HL-60 (cell line): ENCODE data around the gene KPNA1.
"Not testable (repeated sequence)": the region's sequence is repeated elsewhere in the genome, so short reads cannot be mapped to it uniquely, and the experiment has no call there.

ENCODE experiments used
- CTCF ChIP-seq: IDR thresholded peaks from one replicate; pipeline ENCODE4 v1.5.1; 2011; ENCODE audit warnings: low read length, control low read depth, inconsistent platforms; ENCODE audit not compliant: insufficient read depth
- GABPA ChIP-seq: IDR thresholded peaks from 2 replicates; pipeline ENCODE4 v1.6.1; 2012; ENCODE audit warnings: low read depth
- POLR2AphosphoS5 ChIP-seq: IDR thresholded peaks from 2 replicates; pipeline ENCODE4 v1.6.1; 2012; ENCODE audit warnings: low read depth
- SPI1 ChIP-seq: IDR thresholded peaks from 2 replicates; pipeline ENCODE4 v1.6.1; 2012; ENCODE audit warnings: low read depth, mild to moderate bottlenecking, borderline replicate concordance

GRCh38 chr3:122444491-122444887 lies 70.2 kb downstream of the KPNA1 start:
- TF ChIP-seq CTCF, GABPA, POLR2AphosphoS5, SPI1: not testable (repeated sequence)
